DMS53 (cell line): ENCODE data around the gene CDH9.
"Not testable (repeated sequence)": the region's sequence is repeated elsewhere in the genome, so short reads cannot be mapped to it uniquely, and the experiment has no call there.

Experiments
- DNase-seq: peaks from one replicate; lab custom pipeline; 2025; lab: John Stamatoyannopoulos, UW

CDH9 gene

GRCh38 chr5:26955161-26955560 is 83.2 kb downstream of the CDH9 start:
- no peak for DNase-seq

GRCh38 chr5:26948921-26949320 is 89.5 kb downstream of the CDH9 start:
- DNase-seq: no peak

- no peak for DNase-seq
Measured at GRCh38 chr5:26945901-26946300, 92.5 kb downstream of the CDH9 start.

GRCh38 chr5:26942481-26942880 is 95.9 kb downstream of the CDH9 start:
- no peak for DNase-seq

- DNase-seq: peak; percentile 21
Measured at GRCh38 chr5:26940994-26941393, 97.4 kb downstream of the CDH9 start.

- no peak for DNase-seq
Measured at GRCh38 chr5:26932238-26932637, 106.1 kb downstream of the CDH9 start.

- no peak for DNase-seq
Measured at GRCh38 chr5:26921439-26921838, 116.9 kb downstream of the CDH9 start.

- DNase-seq: peak; percentile 18
Measured at GRCh38 chr5:26903469-26903868, 134.9 kb downstream of the CDH9 start.

- peak; percentile 44 for DNase-seq
Measured at GRCh38 chr5:26894719-26895263, 143.6 kb downstream of the CDH9 start.

- peak; percentile 30 for DNase-seq
Measured at GRCh38 chr5:26893078-26893477, 145.3 kb downstream of the CDH9 start.

- peak; percentile 78 for DNase-seq
Measured at GRCh38 chr5:26889815-26890214, 148.6 kb downstream of the CDH9 start.

GRCh38 chr5:26884481-26884880 is 153.9 kb downstream of the CDH9 start:
- no peak for DNase-seq

- no peak for DNase-seq
Measured at GRCh38 chr5:26883375-26883774, 155.0 kb downstream of the CDH9 start.

GRCh38 chr5:26881901-26882300 is 156.5 kb downstream of the CDH9 start:
- DNase-seq: no peak

- no peak for DNase-seq
Measured at GRCh38 chr5:26877154-26877553, 161.2 kb downstream of the CDH9 start.

- no peak for DNase-seq
Measured at GRCh38 chr5:26872337-26872736, 166.0 kb downstream of the CDH9 start.

GRCh38 chr5:26869781-26870180 is 168.6 kb downstream of the CDH9 start:
- no peak for DNase-seq

GRCh38 chr5:26868504-26868903 is 169.9 kb downstream of the CDH9 start:
- peak; percentile 12 for DNase-seq

GRCh38 chr5:26864061-26864460 is 174.3 kb downstream of the CDH9 start:
- no peak for DNase-seq

GRCh38 chr5:26856238-26856637 is 182.1 kb downstream of the CDH9 start:
- no peak for DNase-seq

GRCh38 chr5:26852450-26852849 is 185.9 kb downstream of the CDH9 start:
- not testable (repeated sequence) for DNase-seq

- DNase-seq: peak; percentile 88
Measured at GRCh38 chr5:26847041-26847736, 191.2 kb downstream of the CDH9 start.

- no peak for DNase-seq
Measured at GRCh38 chr5:26843677-26844076, 194.7 kb downstream of the CDH9 start.

- peak; percentile 42 for DNase-seq
Measured at GRCh38 chr5:26833596-26833995, 204.8 kb downstream of the CDH9 start.
